Right kidney (tissue), 1 donor: ENCODE measurements around the gene DIAPH3.
"Not testable (repeated sequence)": the region's sequence is repeated elsewhere in the genome, so short reads cannot be mapped to it uniquely, and the experiment has no call there.

ENCODE experiments used
- DNase-seq: peaks from one replicate; pipeline ENCODE4 v3.0.0-alpha.2; 2016

The DIAPH3 gene

DNA sequence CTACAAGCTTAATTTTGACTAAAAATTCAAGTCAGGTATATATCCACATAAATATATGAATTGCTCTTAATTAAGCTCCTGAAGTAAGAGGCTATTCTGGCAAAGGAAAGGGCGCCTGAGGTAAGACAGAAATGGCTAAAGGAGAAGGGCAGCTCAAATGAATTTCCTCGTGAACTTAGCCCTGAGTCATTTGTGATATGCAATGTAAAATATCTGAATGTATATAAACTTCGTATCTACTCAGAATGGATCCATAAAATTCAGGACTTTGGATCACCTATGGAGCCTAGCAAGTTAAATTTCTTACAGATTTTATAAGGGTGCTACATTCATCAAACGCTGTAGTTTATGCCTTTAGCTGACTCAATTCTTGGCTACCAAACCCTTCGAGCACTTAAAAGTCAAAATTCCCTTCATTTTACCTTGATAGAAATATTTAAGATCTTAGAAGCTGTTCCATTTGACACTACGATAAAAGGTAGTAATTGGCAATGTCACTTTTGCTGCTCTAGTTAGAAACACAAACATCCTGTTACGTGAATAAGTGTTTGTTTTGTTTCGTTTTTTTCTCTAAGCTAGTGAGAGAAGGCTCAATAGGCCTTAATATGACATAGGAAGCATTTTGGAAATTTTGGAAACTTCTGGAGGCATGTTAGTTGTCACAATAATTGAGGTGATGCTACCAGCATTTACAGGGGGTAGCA is 69.2 kb downstream of the DIAPH3 start:
- no peak for DNase-seq

GRCh38 chr13:60093425-60094019 is 70.2 kb downstream of the DIAPH3 start:
- no peak for DNase-seq

DNA sequence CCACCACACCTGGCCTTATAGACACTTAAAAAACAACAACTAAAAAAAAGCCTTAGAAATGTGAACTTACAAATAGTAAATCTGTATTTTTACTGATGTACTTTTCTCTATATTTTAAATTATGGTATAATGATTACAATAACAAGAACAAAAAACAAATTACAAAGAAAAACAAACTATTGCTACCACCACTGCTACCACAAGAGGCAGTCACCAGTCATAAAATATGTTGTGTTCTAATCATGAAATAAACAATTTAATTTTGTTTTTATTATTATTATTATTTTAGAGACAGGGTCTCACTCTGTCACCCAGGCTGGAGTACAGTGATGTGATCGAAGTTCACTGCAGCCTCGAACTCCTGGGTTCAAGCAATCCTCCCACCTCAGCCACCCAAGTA is 72.2 kb downstream of the DIAPH3 start:
- DNase-seq = no peak

DNA sequence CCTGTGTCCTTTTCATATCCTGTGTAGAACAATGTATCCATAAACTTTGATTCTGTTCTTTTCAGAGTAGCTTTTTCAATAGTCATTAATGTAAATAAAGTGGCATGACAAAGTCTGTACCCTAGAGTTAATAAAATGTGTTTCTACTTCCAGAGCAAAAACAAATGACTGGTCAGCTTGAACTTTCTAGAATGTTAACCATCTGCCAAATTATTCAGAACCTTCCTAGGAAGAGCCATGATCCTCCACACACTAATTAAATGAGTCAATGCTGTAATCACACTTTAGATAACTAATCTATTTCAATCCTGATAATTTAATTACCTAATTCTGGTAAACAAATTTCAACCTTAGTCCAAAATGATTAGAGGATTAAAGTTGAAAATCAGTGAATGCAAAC is 73.2 kb downstream of the DIAPH3 start:
- DNase-seq = no peak

GRCh38 chr13:60083780-60084179 is 79.9 kb downstream of the DIAPH3 start:
- not testable (repeated sequence) for DNase-seq

GRCh38 chr13:60080850-60081249 is 82.9 kb downstream of the DIAPH3 start:
- no peak for DNase-seq

- DNase-seq = no peak
These were observed 85.5 kb downstream of the DIAPH3 start for GRCh38 chr13:60078226-60078625.

- no peak for DNase-seq
These were observed 87.9 kb downstream of the DIAPH3 start for GRCh38 chr13:60075850-60076249.

GRCh38 chr13:60074397-60074796 is 89.3 kb downstream of the DIAPH3 start:
- no peak for DNase-seq

DNA sequence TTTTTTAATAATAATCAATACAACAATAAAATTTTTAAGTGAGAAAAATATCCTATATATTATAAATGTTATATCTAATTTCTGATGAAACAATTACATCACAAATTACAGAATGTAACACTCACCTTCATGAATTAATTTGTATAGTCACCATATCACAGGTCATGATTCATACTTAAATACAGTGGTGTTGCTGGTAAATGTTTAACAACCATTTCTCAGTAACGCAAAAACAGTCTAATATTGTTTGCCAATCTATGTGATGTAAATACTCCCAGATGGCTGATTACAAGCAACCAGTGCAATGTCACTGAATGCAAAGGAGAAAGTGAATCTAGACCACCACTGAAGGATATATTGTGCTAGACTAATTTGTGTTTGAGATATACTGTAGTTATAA is 97.5 kb downstream of the DIAPH3 start:
- no peak for DNase-seq

DNA sequence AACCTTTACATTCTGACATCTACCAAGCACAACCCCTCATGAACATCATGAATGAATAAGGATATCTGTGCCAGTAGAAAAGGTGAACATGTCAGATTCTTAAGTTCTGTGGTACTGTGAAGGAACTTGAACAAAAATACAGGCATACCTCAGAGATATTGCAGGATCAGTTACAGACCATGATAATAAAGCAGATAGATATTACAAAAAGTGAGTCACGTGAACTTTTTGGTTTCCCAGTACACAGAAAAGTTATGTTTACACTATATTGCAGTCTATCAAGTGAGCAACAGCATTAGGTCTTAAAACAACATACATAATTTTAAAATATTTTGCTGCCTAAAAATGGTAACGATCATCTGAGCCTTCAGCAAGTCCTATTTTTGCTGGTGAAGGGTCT is 101.2 kb downstream of the DIAPH3 start:
- no peak for DNase-seq

GRCh38 chr13:60061737-60062136 is 102.0 kb downstream of the DIAPH3 start:
- no peak for DNase-seq

DNA sequence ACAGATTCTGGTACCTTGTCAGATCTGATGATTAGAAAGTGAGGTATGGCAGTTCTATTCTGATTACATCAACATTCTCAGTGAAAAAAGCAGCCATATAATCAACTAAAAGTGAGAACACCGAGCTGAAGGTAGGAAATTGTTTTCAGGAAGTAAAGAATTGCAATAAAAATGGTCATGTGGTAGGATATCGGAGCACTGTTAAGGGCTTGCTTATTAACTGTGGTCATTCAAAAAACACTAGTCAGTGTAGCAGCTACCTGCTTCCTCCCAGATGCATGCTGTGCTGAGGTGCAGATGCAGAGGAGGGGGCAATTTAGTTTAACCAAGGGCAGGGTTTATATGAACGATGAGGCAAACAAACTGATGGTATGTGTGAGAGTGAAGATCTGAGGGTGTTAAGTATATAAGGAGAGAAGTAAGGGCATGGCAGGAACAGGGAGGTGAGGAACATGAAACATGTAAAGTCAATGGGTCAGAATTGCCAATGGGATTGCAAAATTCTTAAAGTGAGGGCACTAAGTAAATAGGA is 111.9 kb downstream of the DIAPH3 start:
- no peak for DNase-seq

DNA sequence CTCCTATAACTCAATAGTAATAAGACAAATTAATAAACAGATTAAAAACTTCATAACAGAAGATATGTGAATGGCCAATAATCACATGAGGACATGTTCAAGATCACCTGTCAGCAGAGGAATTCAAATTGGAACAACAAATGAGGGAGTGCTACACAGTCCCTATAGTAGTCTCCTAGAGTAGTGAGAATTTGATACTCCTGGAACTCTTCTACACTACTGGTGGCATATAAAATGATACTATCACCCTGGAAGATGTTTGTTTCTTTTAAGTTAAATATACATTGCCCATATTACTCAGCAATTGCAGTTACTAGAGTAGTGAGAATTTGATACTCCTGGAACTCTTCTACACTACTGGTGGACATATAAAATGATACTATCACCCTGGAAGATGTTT is 115.4 kb downstream of the DIAPH3 start:
- not testable (repeated sequence) for DNase-seq

GRCh38 chr13:60047918-60048317 is 115.8 kb downstream of the DIAPH3 start:
- DNase-seq = no peak

- no peak for DNase-seq
These were observed 119.4 kb downstream of the DIAPH3 start for GRCh38 chr13:60044321-60044720.

DNA sequence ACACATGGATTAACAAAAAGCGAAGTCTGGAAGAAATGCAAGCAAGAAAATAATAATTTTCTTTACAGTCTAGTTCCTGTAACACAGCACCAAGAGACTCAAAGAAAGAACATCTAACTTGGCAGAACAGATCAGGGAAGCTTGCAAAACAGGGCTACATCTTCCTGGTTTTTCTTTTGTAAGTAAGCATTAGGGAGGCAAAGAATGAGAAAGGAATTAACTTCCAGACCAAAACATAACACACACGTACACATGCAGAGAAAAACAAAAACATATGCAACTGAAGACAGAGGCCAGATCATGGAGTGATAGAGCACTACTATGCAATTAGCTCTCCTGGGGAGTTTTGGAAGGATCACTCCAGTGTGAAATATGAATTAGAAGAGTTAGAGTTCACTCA is 120.5 kb downstream of the DIAPH3 start:
- DNase-seq = no peak

GRCh38 chr13:60040668-60041067 is 123.1 kb downstream of the DIAPH3 start:
- DNase-seq = not testable (repeated sequence)

DNA sequence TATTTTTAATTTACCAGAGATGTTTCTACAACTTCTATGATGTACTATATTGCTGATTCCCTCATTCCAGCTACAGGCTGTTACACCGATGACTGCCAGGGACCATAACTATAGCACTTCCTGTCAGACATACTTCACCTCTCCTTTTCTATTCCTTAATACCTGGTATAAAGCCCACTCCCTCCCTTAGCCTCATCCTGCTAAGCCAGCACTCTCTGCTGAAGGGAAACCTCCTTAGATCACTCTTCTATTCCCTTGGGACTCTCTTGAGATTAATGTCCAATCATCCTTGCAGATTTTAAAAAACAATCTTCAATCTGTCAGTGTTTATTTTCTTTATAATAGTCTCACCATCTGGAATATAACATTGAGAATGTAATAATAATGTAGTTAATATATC is 127.9 kb downstream of the DIAPH3 start:
- no peak for DNase-seq

GRCh38 chr13:60032851-60033250 is 130.9 kb downstream of the DIAPH3 start:
- DNase-seq = no peak

DNA sequence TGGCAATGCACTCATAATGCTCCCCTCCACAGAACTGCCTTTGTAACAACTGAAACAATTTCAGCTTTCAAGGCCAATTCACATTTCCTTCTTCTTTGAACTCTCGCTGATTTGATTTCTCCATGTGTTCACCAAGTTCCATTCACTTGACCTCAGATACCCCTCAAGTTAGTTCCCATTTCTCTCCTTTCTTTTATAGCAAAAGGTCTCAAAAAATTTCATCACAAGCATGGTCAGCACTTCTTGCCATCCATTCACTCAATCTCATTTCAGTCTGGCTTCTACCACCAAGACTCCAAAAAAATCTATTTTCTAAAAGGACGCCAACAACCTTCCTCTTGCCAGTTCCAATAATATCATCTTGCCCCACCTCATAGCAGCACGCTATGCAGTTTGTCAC is 135.7 kb downstream of the DIAPH3 start:
- DNase-seq = no peak

- DNase-seq = no peak
These were observed 137.4 kb downstream of the DIAPH3 start for GRCh38 chr13:60026286-60026685.

- DNase-seq = no peak
These were observed 143.4 kb downstream of the DIAPH3 start for GRCh38 chr13:60020288-60020687.
